Measurements from ENCODE around the gene LRRC10B.

The LRRC10B gene

DNA sequence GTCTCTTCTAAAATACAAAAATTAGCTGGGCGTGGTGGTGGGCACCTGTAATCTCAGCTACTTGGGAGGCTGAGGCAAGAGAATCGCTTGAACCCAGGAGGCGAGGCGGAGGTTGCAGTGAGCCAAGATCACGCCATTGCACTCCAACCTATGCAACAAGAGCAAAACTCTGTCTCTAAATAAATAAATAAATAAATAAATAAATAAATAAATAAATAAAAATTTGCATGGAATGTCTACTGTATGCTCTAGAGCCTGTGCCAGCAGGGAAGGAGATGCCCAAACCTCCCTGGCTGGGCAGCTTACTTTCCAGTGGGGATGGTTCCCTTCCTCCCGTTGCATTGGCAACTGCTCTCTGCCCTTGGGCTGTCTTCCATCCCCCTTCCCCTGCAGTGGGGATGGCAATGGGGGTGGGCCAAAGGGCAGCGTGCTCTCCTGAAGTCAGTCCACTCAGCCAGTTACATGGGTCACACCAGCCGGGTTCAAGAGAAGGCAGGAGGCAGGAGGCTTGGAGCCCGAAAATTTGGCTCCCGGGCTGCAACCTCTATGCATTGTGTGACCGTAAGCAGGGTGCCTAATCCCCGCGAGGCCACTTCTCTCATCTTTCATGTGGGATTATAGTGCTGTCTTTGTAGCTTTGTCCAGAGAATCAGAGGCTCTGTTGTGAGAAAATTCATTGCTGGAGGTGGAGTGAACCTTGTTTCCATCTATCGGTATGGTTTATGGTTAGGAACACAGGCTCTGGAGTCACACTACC, 1.4 kb upstream of the LRRC10B start:
- FAIRE-seq = no peak
- no peak for DNase-seq (ENCODE audit: low spot score)

DNA sequence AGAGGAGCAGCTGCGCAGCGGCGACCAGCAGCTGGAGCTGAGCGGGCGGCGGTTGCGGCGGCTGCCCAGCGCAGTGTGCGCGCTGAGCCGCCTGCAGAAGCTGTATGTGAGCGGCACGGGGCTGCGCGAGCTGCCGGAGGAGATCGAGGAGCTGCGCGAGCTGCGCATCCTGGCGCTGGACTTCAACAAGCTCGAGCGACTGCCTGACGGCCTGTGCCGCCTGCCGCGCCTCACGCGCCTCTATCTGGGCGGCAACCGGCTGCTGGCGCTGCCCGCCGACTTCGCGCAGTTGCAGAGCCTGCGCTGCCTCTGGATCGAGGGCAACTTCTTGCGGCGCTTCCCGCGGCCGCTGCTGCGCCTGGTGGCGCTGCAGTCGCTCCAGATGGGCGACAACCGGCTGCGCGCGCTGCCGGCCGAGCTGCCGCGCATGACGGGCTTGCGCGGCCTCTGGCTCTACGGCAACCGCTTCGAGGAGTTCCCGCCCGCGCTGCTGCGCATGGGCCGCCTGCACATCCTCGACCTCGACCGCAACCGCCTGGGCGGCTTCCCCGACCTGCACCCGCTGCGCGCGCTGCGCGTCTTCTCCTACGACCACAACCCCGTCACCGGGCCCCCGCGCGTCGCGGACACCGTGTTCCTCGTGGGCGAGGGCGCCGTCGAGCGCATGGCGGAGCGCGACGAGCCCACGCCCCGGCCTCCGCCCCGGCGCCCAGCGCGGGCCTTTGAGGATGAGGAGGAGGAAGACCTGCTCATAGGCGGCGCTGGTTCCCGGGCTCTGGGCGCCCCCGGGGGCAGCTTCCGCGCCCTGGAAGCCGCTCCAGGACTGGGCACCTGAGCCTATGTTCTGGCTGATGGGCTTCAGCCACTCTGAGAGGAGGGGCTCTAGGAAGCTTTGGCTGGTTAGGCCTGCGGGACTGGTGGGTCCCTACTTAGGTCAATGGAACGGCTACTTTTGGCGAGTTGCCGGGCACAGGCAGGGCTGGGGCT, 787 bp downstream of the LRRC10B start:
- FAIRE-seq (no peak), DNase-seq (ENCODE audit: low spot score) (no peak)

DNA sequence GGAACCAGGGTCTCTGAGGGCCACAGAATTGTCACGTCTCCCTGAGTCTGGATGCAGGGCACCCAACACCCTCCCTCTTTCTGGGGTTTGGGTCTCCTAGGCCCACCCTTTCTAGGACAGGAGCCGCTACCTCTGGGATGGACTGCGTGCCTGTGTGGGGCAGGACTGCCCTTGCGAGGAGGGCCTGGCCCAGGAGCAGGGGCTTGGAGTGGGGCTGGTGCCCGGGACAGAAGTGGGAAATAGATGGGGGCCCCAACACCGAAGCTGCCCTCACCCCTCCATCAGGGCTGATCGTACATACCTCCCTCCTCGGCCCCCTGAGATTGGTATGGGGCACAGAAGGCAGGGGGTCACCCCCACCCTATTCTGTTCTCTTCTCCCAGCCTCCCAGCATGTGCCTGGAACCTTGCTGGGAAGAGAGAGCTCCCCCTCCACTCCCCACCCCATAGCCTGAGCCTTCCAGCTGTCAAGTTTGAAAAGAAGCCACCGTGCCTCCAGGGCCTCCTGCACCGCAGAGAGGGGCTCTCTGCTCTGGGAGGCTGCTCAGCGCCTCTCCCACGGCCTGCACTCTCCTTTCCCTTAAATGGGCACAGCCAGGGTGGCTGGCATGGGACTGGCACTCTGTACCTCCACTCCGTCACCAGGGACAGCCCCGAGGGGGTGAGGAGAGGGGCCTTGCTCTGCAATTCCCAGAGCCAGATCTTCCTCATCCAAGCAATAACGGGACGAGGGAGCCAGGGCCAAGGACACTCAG, 1.8 kb downstream of the LRRC10B start:
- DNase-seq (ENCODE audit: low spot score) (no peak), FAIRE-seq (no peak)

DNA sequence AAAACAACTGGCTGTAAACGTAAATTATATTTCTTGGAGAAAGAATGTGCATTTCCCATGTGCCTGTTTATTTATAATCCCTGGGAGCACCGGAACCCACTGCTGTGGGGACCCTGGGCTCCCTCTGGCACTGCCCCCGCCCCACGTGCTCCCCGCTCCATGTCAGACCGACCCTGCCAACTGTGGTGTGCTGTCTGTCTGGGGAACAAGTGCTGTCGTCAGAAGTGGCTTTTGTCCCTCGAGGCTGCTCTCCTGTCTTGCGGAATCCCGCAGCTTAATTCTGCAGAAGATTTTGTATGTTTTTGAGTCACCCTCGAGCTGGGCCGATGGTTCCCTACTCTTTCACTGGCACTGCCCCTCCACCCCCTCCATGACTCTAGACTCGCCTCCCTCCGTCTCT, 2.4 kb downstream of the LRRC10B start:
- FAIRE-seq (no peak), DNase-seq (ENCODE audit: low spot score) (no peak)

DNA sequence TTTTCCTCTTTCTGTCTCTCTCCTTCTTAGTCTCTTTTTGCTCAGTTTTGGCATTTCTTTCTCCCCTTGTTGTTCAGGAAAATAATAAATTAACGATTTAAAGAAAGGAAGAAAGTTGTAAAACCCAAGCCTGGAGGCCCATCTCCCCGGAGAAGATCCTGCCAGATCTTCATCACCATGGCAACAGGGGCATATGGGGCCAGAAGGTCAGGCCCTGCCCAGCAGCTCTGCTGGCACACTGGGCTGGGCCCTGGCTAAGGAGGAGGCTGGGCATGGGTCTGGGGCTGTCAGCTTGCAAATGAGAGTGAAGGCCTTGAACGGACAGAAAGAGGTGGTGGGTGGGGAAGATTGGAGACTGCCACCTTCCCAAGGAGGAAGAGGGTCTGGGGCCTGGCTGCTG, 2.8 kb downstream of the LRRC10B start:
- no peak for DNase-seq (ENCODE audit: low spot score)
- no peak for FAIRE-seq

DNA sequence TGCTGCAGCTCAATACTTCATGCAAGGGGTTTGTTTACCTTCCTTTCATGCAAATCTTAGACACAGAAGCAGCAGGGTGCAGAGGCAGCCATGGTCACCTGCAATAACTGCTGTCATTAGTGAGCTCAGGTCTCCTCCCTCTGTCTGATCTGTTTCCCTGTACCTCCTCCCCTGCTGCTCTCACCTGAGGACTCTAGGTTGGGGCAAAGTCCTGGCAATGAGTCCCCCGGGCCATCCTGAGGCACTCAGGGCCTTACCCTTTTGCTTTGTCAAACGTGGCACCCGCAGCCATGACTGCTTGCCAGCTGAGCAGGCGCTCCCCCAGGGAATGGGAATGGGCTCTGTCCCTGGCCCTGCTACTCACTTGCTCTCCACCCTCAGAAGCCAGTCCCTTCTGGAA, 3.9 kb downstream of the LRRC10B start:
- no peak for FAIRE-seq
- no peak for DNase-seq (ENCODE audit: low spot score)

DNA sequence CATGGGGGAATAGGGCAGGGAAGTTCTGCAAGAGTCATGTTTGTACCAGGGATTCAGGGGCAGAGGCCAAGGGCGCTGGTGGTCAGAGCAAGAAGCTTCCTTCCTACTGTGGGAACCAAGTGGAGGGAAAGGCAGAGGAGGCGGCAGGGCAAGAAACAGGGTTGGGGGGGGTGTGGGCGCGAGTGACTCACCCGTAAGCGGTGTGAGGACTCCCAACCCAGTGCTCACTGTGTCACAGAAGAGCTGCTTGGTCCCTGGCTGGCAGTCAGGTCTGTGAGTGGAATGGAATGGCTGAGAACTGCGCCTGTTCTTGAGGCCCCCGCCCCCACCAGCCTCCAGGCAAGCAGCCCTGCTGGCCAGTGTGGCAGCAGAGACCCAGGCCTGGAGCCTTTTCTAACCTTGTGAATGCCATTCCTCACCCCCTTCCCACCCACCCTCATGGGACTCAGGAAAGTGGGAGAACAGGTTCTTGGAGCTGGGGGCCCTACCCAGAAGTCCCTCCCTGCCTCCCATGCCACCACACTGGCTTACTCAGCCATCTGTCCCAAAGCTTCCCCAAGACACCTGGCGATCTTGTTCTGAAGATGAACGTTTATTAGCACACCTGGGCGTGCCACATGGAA, 4.7 kb downstream of the LRRC10B start:
- DNase-seq (ENCODE audit: low spot score) (no peak), FAIRE-seq (no peak)

DNA sequence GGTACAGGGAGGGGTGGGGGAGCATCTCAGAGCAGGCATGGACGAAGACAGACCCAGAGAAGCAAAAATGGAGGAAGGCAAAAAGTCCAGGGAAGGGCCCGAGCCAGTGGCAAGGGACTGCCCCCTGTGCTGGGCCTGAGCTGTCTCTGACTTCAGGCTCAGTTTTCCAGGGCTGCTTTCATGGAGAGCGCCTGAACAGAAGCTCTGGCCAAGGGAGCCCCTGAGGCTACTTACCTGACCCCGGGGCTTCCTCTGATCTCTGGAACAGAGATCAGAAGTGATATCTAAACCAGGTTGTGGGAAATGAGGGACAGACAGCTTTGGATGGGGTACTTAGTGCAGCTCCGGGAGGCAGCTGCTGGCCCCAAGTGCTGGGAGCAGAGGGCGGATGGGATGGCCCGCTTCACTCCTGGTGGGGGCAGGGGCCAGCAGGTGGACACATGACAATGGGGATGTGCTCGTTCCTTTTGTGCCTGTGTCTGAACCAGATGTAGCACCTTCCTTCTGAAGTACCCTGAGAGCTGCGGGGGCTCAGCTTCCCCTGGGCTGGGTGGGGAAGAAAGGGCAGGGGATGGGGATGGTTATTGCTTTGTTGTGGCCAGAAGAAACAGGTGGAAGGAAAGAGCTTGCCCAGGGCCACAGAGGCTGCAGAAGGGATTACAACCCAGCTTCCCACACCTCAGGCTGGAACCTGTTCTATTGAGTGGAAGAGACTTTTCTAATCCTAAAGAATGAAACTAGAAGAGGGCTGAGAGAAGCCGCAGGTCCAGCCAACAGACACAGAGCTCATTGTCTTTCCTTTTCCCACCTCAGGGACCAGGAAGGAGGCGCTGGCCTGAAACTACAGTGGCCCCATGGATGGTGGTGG, 5.7 kb downstream of the LRRC10B start:
- DNase-seq (ENCODE audit: low spot score) (no peak), FAIRE-seq (no peak)

DNA sequence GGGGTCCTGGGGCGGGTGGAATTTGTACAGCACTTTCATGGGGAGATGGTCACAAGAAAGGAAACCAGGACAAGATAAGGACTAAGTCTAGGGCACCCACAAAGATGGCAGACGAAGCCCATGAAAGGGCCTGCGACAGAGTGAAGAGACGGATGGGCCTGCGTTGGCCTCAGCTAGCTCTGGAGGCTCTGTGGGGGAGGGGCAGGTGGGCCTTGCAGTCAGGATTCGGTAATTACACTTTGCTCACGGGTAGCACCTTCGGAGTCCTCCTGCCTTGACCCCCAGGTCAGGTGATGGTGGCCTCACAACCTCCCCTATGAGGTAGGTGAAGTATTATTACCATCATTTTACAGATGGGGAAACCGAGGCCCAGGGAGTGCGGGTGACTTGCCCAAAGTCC, 7.1 kb downstream of the LRRC10B start:
- FAIRE-seq = no peak
- no peak for DNase-seq (ENCODE audit: low spot score)

DNA sequence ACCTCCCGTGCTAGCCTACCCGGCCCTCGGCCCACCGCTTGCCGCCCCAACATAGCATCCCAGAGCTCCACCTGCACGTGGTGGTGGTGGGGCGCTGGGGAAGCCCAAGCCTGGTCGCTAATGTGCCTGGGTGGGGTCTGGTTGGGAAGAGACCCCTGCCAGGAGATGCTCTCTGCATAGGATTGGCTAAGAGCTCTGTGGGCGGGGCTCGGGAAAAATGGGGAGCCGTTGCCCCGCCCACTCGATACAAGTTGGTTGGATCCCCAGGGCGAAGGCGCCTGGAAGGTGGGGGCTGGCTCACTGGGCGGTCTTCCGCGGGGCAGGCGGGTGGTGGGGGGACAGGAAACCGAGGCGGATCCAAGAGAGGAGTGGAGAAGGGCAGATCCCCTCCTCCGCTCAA, 7.6 kb downstream of the LRRC10B start:
- FAIRE-seq (no peak), DNase-seq (ENCODE audit: low spot score) (no peak)

DNA sequence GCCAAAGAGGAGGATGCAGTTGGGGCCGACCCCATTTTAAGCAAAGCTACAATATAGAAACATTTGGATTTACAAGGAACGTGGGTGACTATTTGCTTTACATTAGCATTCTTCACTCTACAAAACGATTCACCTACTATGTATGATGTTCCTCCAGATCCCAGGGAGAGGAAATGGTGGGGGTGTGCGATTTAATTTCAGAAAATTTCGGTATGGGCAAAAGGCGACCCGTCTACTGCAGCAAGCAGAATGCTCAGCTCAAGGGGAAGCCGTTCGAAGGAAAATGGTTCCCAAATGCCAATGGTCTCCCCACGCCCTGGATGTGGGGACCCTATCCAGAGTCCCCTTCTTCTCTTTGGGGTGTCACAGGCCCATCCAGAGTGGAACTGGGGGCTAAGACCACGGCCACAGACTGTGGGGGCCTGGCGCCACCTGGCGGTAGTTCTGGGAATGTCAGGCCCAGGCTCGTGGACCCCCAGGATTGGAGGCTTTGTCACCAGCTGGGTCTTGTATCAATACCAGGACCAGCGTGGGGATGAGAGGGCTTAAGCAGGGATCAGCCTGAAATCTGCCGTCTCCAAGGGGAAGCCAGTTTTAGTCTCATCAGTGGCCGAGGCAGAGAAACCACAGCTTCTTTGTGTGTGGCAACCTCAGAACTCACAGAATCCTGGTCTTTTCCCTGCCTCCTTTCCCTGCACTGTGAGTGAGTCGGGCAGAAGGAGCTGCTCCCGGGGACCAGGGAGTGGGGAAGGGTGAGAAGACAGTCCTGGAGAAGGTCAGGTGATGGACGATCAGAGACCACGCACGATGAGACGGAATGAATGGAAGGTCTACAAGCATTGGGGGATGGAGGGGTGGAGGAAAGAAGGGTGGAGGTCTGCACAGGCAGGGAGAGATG, 8.4 kb downstream of the LRRC10B start:
- no peak for FAIRE-seq

DNA sequence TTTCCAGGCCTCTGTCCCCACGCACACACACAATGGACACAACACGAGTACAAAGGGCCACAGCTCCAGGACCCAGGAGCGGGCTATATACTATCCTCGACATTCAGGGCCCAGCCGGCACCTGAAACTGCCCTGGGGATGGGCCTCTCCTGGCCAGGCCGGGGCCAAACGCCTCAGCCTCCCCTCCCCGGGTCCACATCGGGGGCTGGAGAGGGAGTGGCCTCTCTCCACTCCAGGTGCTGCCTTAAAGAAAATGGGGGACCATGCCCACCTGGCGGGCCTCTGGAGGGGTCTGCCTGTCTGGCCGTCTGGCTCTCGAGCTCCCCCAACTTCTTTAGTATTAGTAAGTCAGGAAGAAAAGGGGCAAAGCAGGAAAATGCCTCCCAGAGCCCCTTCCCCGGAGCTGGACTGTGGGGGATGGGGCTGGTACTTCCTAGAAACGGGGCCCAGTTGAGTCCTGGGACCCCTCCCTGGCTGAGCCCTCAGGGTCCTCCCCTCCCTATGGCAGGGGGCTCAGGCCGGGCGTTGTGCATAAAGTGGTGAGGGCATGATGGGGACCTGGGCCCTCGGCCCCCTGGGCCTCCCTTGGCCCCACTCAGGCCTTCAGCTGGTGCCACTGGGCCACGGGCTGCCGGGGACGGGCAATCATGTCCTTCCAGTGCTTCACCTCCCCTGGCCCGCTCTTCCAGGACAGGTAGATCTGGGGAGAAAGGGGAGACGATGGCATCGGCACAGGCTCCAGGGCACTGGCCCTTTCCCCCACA, 9.7 kb downstream of the LRRC10B start:
- DNase-seq (ENCODE audit: low spot score) (no peak), FAIRE-seq (no peak)

More for the DNA sequence above, 8.4 kb downstream of the LRRC10B start:
- no peak for DNase-seq (ENCODE audit: low spot score)

DNA sequence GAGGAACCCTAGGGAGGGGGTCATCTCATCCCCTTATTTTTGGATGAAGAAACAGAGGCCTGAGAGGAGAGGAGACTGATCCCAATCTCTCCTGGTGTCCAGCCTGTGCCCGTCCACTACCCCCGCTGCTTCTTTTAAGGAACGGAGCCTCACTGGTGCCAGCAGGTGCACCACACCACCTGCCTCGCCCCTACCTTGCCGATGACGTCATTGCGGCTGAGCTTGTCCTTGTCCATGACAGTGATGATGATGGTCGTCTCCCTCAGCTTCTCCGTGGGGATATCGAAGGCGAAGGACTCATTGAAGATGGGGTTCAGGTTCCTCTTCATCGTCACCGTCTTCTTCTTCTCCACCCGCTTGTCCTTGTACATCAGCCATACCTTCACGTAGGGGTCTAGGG, 14.3 kb downstream of the LRRC10B start:
- no peak for FAIRE-seq
- DNase-seq (ENCODE audit: low spot score) = no peak

DNA sequence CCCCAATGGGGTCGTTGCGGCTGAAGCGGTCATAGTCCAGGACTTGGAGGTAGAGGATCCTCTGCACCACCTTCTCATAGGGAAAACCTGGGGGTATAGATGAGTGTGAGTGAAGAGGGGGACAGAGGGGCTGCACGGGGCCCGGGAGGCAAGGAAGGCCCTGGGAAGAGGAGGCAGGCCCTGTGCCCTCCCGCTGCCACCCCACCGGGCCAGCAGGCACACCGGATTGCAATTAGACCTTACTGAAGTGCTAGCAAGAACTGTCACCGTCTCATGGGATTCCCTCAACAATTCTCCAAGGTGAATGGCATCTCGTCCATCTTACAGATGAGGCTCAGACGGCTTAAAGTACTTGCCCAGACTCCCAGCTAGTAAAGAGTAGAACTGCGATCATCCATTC, 15.9 kb downstream of the LRRC10B start:
- DNase-seq (ENCODE audit: low spot score) (no peak), FAIRE-seq (no peak)

DNA sequence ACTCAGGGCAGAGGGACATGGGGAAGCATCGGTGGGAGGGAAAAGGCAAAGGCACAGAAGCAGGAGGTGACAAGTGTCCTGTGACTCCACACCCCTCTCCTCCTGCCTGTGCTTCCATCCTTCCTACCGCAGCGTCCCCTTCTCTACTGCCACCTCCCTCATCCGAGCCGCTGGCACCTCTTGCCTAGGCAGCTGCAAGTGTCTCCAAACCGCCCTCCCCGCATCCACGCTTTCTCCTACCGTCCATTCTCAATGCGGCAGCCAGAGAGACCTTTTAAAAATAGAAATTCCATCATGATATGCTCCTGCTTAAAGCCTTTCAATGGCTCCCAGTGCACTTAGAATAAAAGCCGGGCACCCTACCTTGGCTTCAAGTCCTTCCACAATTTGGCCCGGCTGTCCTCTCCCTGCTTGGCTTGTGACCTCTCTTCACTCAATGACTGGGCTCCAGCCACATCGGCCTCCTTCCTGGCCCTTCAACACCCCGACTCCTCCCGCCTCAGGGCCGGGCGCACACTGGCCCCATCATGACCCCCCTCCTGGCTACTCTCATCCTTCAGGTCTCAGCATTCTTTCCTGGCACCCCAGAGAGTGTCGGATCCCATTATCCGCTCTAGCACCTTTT, 16.5 kb downstream of the LRRC10B start:
- DNase-seq (ENCODE audit: low spot score) = no peak
- FAIRE-seq = no peak

DNA sequence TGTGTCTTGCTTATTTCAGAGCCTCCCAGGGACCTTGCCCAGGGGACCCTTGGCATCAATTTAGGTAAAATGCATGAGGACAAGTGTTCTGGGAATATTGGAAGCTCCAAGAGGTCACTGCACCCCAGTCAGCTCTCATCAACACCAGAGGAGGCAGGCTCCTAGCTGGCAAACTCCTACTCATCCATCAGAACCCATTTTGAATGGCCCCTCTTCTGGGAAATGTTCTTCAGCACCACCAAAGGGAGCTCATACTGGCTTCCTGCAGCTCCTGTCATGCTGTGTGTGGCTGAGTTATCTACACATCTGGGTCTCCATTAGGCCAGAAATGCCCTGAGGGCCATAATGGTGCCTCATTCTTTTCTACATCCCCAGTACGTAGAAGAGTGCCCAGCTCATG, 17.7 kb downstream of the LRRC10B start:
- DNase-seq (ENCODE audit: low spot score) (no peak), FAIRE-seq (no peak)

DNA sequence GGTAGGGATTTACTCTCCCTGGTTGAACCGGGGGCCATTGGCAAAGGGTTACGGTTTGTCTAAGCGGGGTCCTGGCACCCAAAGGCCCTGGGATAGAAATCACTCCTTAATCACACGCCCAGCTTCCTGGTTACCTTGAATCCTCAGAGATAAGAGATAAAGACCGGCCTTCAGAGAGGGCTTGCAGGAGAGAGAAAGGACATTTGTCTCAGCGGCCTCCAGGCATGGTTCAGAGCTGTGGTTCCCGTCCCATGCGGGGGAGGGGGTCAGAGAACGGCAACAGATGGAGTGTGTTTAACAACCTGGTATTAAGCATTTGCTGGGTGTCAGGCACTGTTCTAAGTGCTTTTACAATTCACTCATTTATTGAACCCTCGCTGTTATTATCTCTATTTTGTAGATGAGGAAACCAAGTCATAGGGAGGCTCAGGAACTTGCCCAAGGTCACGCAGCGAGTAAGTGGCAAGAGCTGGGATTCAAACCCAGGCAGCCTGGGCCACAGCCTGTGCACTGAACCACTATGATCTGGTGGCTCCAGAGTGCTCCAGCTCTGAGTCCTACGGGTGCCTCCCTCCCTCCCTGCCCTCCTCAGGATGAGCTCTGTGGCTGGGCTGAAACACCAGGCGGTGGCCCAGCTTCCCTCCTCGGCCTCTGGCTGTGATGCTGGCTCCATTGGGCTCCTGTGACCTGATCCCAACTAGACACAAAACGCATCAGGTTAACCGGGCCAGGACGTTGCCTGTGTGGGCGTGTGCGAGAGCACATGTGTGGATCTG, 18.6 kb downstream of the LRRC10B start:
- FAIRE-seq = no peak
- no peak for DNase-seq (ENCODE audit: low spot score)
